GM18909 (cell line): ENCODE measurements around the gene SLC26A1.
"Not testable (repeated sequence)": the region's sequence is repeated elsewhere in the genome, so short reads cannot be mapped to it uniquely, and the experiment has no call there.

Source experiments
- ATAC-seq: cut with Tn5 transposase; IDR thresholded peaks from one replicate; pipeline ENCODE4 v1.9.1; 2021; ENCODE audit warnings: mild to moderate bottlenecking; ENCODE audit not compliant: unreplicated experiment, poor library complexity

SLC26A1 gene

DNA sequence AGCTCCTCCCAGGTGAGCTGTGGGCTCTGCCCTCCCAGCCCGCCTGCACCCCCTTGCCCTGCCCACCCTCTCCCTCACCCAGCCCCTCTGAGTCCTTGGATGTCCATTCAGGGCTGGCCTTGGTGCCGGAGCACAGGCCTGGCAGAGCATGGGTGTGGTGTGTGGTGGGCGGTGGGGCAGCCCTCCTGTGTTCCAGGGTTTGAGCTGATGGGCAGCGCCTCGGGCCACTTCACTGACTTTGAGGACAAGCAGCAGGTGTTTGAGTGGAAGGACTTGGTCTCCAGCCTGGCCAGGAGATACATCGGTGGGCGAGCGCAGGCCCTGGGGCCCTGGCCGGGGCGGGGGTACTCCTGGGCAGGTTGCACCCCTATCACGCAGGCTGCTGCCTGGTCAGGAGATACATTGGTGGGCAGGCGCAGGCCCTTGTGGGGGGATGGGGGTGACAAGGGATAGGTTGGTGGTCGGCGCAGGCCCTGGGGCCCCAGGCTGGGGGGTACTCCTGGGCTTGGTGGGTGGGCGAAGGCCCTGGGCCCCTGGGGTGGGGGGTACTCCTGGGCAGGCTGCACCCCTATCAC, 7.6 kb upstream of the SLC26A1 start:
- ATAC-seq: no peak

- ATAC-seq: no peak
Measured at GRCh38 chr4:999882-1000425, 6.8 kb upstream of the SLC26A1 start.

DNA sequence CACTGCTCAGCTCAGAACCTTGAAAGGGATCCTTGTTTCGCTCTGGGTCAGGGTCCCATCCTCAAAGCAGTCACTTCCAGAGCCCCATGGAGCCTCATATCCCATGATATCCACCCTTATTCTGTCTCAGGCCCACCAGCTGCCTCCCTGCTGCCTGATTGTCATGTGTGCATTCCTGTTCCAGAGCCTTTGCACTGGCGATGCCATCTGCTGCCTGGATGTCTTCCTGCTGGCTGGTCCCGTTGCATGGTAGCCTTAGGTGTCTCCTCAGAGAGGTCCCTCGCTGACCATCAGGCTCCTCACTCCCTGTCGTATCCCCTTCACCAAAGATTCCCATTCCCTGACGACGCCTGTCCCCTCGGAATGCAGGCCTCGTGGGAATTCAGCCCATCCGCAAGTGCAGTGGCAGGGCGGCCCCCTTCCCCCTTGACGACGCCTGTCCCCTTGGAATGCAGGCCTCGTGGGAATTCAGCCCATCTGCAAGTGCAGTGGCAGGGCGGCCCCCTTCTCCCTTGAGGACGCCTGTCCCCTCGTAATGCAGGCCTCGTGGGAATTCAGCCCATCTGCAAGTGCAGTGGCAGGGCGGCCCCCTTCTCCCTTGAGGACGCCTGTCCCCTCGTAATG, 6.1 kb upstream of the SLC26A1 start:
- ATAC-seq: not testable (repeated sequence)

- ATAC-seq: no peak
Measured at GRCh38 chr4:998096-998691, 5.0 kb upstream of the SLC26A1 start.

- no peak for ATAC-seq
Measured at GRCh38 chr4:997375-998071, 4.3 kb upstream of the SLC26A1 start.

- ATAC-seq: no peak
Measured at GRCh38 chr4:996997-997374, 3.8 kb upstream of the SLC26A1 start.

DNA sequence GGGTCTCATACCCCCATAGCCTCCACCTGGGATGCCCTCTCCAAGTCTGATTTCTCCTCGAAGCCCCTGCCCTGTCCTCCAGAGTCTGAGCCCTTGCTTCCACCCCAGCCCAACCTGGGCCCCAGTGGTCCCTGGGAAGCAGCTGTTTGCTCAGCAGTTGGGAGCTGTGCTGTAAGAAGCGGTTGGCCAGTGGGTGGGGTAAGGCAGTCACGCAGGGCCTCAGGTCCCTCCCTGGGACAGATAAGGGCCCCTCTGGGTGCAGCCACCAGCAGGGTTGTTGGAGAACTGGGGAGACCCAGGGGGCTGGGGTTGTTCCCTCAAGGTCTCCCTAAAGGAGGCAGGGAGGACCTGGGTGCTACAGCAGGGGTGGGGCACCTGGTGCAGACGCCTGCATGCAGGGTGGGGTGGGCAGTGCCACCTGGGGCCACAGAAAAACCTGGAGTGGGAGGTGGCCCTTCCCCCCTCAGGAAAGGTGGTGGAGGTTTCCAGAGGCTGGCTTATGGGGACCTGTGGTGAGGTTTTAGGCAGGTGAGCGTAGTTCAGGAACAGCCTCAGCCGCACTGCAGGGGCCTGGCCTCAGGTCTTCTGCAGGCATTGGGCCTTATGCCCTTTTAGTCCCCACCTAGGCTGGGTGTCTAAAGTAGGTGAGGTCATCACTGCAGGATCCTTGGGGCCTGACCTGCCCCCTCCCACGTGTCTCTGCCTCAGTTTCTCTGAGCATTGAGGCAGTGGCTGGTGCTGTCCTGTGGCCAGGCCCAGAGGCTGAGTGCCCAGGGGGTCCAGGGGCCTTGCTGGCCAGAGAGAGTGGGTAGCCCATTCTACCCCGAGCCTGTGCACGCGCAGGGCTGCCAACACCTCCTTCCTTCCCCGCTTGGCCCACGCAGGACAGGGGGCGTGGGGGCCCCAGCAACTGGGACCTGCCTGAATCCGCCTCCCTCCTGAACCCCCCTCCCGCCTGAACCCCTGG, 3.1 kb upstream of the SLC26A1 start:
- no peak for ATAC-seq

DNA sequence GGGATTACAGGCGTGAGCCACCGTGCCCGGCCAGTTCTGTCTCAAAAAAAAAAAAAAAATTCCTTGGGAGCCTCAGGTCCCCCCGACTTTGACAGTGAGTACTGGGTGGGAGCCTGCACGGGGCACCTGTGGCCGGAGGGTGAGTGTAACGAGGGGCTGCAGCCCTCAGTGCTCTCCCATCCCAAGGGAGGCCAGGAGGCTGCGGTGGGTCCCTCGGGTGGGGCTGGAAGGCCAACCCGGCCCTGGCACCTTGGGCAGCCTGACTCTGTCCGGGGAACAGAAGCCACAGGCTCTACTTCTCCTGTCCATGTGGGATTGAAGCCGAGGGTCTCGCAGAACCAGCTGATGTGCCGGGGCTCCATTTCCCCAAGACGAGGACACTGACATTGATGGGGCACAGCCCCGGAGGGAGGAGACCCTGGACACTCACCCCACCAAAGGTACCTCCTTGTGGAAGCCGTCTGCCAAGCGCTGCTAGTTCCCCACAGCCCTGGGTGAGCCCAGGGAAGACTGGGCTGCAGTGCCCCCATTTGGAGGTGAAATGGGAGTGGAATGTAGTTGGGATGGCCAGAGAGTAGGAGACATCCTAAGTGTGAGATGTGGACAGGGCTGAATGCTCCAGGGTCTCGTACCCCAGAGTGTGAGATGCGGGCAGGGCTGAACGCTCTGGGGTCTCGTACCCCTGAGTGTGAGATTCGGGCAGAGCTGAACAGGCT, 2.3 kb upstream of the SLC26A1 start:
- no peak for ATAC-seq

DNA sequence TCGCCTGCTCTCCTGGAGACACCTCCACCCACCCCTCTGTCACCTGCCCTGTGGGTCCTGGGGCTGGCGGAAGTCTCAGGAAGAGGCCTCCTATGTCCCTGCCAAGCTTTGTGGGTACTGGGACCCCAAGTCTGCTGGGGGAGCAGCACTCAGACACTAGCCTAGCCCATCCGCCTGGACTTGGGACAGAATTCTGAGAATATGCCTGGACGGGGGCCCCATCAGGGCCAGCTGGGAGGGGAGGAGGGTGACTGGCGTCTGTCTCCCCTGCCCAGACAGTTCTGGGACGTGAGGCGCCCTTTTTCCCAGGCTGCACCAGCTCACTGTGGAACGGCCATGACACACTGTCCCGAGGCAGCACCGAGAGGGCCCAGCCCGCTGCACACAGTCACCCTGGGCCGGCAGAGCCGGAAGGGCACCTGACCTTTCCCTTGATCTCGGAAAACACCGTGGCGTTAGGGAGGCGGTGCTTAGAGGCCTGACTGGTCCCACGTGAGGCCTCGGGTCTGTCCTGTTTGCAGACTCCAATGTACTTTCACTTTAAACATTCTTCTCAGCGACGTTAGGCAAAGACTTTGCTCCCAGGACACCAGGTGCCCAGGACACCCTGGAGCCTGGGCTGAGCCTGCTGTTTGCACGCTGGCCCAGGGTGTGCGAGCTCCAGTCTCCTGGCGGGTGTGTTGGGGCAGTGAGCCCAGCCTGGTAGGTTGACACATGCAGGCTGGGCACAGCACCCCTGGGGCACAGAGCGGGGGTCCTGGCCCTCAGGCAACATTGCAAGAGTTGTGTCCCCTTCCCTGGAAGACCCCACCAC, 700 bp downstream of the SLC26A1 start:
- ATAC-seq: no peak

DNA sequence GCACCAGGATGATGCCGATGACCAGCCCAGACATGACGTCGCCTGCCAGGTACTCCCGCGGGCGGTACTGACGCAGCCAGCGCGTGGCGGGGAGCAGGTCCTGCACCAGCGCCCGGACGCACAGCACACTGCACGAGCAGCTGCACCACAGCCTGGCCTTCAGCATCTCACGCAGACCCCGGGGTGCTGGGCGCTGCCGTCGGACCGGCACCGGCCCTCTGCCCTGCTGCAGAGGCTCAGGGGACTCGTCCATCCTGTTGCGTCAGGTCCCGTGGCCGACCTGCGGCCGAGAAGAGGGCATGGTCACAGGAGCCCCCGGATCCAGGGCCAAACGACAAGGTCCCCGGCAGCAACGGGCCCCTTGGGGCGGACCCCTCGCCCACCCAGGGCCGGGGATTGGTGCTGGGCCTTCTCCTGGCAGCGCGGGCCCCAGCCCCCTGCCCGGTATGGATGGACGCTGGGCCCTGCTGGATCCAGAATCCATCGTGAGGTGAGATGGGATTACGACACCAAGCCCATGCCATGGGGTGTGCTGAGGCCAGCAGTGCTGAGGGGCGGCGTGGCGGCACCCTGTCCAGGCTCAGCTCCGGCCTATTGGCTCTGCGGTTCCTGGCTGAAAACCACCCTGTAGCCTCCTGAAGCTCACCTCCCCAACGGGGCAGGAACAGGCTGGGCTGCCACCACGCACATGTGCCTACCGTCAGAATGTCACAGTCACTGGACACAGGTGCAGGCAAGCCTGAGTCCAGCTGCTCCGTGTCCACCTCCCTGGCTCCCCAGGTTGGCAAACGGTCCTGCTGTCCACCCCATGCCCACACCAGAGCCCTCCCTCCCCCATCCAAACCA, 1.5 kb downstream of the SLC26A1 start:
- no peak for ATAC-seq

DNA sequence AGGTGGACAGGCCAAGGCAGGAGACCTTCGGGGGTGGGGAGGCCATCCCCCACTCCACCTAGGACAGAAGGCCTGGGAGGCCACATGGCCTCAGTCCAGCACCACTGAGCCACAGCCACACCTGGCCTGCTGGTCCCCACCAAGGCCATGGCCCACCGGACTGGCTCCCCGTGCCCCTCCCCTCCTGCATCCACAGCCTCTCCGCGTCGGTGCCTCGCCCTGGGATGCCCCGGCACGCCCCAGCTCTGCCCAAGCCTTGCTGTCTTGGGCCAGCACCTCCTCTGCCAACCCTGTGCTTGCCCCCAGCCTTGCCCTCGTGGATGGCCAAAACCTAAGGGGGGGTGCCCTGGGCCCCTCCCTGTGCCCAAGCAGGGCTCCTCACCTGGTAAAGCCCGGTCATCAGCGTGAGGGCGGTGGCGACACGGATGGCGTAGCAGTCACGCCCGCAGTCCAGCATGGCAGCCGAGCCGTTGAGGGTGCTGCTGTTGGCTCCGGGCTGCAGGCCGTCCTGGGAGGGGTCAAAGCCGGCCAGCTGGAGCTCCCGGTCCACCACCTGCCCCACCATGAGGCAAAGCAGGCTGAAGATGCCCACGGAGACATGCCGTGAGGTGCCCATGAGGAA, 2.3 kb downstream of the SLC26A1 start:
- no peak for ATAC-seq

DNA sequence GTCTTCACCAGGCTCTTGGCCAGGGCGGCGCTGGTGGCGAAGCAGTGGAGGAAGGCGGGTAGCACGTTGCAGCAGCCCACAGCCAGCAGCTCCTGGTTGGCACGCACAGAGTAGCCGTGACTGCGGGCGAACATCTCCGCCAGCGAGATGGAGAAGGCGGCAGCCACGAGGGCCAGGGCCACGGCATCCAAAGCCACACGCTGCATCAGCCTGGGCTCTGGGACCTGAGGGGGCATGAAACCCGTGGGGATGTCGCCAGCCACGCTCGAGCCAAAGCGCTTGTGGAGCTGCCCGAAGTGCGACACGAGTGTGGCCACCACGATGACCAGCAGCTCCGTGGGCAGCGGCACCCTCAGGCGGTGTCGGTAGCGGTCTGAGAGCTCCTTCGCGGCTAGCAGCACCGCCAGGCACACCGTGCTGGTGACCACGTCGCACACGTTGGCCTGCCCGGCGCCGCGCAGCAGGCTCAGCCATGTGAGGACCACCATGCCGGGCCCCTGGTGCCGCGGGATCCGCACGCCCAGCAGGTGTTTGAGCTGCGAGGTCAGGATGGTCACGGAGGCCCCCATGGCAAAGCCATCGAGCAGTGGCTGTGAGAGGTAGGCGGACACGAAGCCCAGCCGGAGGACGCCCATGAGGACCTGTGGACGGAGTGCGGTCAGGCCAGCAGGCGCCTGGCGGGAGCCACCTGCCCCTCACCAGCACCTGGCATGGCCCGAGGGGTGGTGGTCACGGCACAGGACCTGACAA, 3.3 kb downstream of the SLC26A1 start:
- ATAC-seq: no peak

DNA sequence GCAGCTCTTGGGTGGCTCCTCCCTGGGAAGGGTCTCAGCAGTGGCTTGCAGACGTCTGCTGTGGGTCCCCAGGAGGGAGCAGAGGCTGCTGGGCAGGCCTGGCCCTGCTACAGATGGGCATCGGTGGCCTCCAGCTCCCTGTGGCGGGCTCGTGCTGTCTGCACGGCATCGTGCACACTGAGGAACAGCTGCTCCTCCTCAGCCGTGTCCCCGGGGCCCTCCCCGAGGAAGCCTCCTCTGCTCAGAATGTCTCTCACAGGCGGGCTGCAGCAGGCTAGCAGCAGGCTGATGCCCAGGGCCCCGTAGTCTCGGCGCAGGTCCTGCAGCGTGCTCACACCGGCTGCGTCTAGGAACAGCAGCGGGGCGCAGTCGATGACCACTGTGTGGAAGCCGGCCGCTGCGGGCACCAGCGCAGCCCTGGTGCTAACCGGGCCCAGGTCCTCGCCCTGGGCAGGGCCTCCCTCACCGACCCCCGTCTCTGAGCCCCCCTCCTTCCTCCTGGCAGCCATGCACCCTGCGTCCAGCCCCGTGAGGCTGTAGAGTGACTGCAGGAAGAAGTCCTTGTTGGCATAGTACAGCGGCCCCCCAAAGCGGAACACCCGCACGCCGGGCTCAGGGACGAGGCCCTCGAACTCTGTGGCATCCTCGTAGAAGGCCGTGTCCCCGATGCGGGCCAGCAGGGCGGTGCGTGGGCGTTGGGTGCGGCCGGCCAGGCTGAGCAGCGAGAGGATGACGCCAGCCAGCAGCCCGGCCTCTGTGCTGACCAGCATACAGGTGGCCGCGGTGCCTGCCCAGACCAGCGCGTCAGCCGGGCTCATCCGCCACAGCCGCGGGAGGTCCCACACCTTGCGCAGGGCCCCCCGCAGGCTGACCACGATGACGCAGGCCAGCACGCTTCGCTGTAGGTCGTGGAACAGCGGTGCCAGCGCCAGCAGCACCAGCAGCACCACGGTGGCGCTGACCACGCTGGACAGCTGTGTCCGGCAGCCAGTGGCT, 4.2 kb downstream of the SLC26A1 start:
- no peak for ATAC-seq

DNA sequence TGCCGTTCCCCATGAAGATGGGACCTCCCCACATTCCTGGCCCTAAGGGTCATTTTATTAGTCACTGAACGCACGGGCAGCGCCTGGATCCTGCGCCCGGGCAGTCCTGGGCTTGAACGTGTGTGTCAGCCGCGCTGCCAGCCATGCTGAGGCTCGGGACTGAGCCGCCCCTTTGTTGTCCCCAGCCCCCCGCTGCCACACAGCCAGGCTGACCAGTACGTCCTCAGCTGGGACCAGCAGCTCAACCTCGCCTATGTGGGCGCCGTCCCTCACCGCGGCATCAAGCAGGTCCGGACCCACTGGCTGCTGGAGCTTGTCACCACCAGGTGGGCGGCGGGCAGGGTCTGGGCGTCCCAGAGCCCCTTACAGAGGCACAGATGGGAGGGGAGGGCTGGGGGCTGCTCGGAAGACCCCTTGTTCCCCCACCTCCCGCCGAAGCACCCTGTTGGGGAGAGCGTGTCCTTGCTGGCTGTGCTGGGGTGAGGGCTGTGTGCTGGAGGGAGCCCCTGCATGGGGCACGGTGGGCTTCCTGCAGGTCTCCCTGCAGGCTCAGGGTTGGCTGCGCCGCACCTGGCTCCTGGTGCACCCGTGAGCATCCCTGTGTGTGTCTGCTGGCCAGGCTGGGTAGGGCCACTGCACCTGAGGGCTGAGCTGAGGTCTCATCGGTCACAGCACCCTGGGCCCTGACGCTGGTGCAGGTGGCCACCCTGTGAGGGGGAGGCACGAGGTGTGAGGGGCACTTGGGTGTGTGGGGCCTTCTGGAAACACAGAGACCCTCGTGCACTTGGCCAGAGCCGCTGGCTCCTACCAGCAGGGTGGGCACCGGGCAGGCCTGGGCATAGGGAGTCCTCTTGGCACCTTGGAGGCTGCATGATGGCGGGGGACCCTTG, 5.3 kb downstream of the SLC26A1 start:
- ATAC-seq: no peak
